Suppressor macrophage treated with lipopolysaccharide for 4 hours (primary cell): ENCODE data around the gene CD82.
"Not testable (repeated sequence)": the region's sequence is repeated elsewhere in the genome, so short reads cannot be mapped to it uniquely, and the experiment has no call there.

Source experiments
- DNase-seq: peaks from one replicate; pipeline ENCODE4 v3.0.0-alpha.2; 2020

CD82 gene

GRCh38 chr11:44638032-44638431, 72.6 kb downstream of the CD82 start:
- no peak for DNase-seq

- peak; percentile 20 for DNase-seq
Observed at GRCh38 chr11:44643217-44643616, 77.8 kb downstream of the CD82 start.

- no peak for DNase-seq
Observed at GRCh38 chr11:44645827-44646226, 80.4 kb downstream of the CD82 start.

GRCh38 chr11:44647255-44647955, 81.9 kb downstream of the CD82 start:
- not testable (repeated sequence) for DNase-seq

GRCh38 chr11:44648109-44648508, 82.6 kb downstream of the CD82 start:
- no peak for DNase-seq

- no peak for DNase-seq
Observed at GRCh38 chr11:44651535-44652155, 86.2 kb downstream of the CD82 start.

GRCh38 chr11:44652901-44653644, 87.6 kb downstream of the CD82 start:
- DNase-seq = no peak

GRCh38 chr11:44654057-44654456, 88.6 kb downstream of the CD82 start:
- no peak for DNase-seq

- no peak for DNase-seq
Observed at GRCh38 chr11:44654596-44654995, 89.1 kb downstream of the CD82 start.

GRCh38 chr11:44657836-44658505, 92.5 kb downstream of the CD82 start:
- no peak for DNase-seq

GRCh38 chr11:44658506-44658850, 93.0 kb downstream of the CD82 start:
- no peak for DNase-seq

- no peak for DNase-seq
Observed at GRCh38 chr11:44659641-44660040, 94.2 kb downstream of the CD82 start.

- not testable (repeated sequence) for DNase-seq
Observed at GRCh38 chr11:44660535-44660934, 95.1 kb downstream of the CD82 start.

- no peak for DNase-seq
Observed at GRCh38 chr11:44661311-44661717, 95.9 kb downstream of the CD82 start.
